GM12875 (cell line): ENCODE measurements around the gene MRPL57.
"Not testable (repeated sequence)": the region's sequence is repeated elsewhere in the genome, so short reads cannot be mapped to it uniquely, and the experiment has no call there.

Experiments
- H3K4me3 ChIP-seq: one replicate; pipeline ENCODE4 v1.5.1; 2011; ENCODE audit warnings: low read depth, low read length, control low read depth
- TF ChIP-seq, protein P1 (sequence below): IDR thresholded peaks from 2 replicates; pipeline ENCODE4 v1.5.1; 2011; ENCODE audit warnings: low read depth, mild to moderate bottlenecking, control low read depth, inconsistent platforms, low read length, moderate library complexity, borderline replicate concordance; ENCODE audit not compliant: insufficient read depth

MRPL57 gene

DNA sequence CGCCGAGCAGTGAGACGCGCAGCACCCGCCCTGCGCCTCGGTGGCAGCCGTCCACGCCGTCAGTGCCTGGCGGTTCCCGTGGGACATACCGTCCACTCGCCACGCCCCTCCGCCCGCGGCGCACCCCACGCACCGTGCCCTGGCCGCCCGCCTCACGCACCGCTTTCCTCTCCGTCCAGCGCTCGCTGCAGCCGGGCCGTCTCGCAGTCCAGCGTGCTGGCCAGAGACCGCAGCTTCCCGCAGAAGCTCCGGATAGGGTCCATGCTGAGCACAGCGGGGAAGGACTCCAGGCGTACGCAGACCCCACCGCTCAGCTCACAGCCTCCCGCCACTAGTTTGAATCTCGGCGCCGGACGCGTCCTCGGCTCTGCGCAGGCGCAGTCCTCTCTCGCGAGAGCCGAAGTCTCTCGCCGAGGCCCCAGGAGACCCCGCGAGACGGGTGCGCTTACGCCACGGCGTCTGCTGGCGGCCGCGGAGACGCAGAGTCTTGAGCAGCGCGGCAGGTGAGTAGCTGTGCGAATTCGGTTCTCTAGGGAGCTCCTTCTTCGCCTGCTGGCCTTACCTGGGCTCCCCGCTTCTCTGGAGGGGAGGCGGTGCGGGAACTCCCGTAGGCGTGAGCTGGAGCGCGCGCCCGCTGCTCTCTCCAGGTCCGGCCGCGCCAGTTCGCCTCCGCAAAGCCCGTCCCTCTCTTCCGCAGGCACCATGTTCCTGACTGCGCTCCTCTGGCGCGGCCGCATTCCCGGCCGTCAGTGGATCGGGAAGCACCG, at the start of gene MRPL57, which contains the start of gene SKA3:
Gene MRPL57, plus strand, starts transcription at position 444 of the 767 bp plus-strand sequence. Its CDS starts 259 bp downstream, at position 703.
Gene SKA3, minus strand, starts transcription at position 338 of the 767 bp plus-strand sequence. Its CDS starts 75 bp downstream, at position 263.
- TF ChIP-seq, protein P1, sequence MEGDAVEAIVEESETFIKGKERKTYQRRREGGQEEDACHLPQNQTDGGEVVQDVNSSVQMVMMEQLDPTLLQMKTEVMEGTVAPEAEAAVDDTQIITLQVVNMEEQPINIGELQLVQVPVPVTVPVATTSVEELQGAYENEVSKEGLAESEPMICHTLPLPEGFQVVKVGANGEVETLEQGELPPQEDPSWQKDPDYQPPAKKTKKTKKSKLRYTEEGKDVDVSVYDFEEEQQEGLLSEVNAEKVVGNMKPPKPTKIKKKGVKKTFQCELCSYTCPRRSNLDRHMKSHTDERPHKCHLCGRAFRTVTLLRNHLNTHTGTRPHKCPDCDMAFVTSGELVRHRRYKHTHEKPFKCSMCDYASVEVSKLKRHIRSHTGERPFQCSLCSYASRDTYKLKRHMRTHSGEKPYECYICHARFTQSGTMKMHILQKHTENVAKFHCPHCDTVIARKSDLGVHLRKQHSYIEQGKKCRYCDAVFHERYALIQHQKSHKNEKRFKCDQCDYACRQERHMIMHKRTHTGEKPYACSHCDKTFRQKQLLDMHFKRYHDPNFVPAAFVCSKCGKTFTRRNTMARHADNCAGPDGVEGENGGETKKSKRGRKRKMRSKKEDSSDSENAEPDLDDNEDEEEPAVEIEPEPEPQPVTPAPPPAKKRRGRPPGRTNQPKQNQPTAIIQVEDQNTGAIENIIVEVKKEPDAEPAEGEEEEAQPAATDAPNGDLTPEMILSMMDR = no peak
- peak within 1 kb of the TSS; percentile 92 for H3K4me3 ChIP-seq

DNA sequence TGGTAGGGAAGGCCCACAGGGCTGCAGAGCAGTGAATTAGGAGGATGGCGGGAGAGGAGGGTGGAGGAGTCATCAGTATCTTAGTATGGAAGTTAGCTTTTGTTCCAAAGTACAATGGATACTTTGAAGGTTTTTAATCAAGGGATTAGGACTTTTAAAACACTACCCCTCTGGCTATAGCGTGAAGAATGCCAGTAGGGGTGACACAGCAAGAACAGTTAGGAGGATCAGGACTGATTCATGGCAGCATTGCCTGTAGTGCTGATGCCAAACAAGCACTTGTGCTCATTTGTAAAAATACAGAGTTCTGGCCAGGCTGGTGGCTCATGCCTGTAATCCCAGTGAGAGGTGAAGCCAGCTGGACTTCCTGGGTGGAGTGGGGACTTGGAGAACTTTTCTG, 46.3 kb upstream of the MRPL57 start:
- no peak overlapping the region for H3K4me3 ChIP-seq
- TF ChIP-seq, protein P1 = no peak

DNA sequence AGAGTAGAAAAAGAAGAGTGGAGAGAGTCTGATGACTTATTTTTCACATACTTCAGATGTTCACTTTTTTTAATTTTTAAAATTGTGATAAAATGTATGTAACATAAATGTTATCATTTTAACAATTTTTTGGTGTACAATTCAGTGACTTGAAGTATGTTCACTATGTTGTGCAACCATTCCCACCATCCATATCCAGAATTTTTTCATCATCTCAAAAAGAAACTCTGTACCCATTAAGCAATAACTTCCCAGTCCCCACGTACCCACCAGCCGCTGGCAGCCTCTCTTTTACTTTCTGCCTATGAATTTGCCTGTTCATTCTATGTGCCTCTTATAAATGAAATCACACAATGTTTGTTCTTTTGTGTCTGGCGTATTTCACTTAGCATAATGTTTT, 43.4 kb upstream of the MRPL57 start:
- TF ChIP-seq, protein P1 = no peak
- H3K4me3 ChIP-seq = no peak overlapping the region

DNA sequence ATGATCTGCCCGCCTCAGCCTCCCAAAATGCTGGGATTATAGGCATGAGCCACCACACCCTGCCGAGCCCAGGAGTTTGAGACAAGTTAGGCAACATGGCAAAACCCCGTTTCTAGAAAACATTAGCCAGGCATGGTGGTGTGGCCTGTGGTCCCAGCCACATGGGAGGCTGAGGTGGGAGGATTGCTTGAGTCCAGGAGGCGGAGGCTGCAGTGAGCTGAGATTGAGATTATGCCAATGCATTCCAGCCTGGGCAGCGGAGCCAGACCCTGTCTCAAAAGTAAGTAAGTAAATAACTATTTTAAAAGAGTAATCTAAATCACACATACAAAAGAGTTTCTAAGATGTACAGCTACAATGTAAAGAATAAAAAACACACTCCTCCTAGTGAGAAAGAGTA, 42.0 kb upstream of the MRPL57 start:
- TF ChIP-seq, protein P1 = no peak
- H3K4me3 ChIP-seq = no peak overlapping the region

DNA sequence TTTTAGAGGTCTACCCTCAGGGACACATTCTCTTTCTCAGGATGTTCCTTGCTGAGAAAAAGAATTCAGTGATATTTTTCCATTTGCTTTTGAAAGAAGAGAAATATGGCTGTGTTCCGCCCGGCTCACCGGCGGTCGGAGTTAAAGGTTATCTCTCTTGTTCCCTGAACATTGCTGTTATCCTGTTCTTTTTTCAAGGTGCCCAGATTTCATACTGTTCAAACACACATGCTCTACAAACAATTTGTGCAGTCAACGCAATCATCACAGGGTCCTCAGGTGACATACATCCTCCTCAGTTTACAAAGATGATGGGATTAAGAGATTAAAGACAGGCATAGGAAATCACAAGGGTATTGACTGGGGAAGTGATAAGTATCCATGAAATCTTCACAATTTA, 40.6 kb upstream of the MRPL57 start:
- not testable (repeated sequence) for H3K4me3 ChIP-seq

DNA sequence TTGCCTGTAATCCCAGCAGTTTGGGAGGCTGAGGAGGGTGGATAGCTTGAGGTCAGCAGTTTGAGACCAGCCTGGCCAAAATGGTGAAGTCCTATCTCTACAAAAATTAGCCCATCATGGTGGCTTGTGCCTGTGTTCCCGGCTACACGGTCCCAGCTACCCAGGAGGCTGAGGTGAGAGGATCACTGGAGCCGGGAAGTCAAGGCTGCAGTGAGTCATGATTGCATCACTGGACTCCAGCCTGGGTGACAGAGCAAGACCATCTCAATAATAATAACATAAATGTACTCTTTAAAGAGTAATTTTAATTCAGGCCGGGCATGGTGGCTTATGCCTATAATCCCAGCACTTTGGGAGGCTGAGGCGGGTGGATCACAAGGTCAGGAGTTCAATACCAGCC, 38.8 kb upstream of the MRPL57 start:
- TF ChIP-seq, protein P1 = no peak
- H3K4me3 ChIP-seq = no peak overlapping the region

GRCh38 chr13:21138561-21138960, 37.9 kb upstream of the MRPL57 start:
- TF ChIP-seq, protein P1 = no peak
- H3K4me3 ChIP-seq = no peak overlapping the region
